Neural cell (in vitro differentiated cells): ENCODE measurements around the gene NECTIN2. TPM values are rescaled to one million over a fixed set of nuclear protein-coding genes. Genes with fewer than 3 reads are reported as not detected.

Source experiments
- H2AFZ ChIP-seq: fragments of 200-600, 300-800 bp; sonication (generic), shearing (Covaris generic); 2 replicates; pipeline ENCODE4 v1.6.0; 2014; ENCODE audit warnings: low read depth, mild to moderate bottlenecking, antibody characterized with exemption, low read length, moderate library complexity
- H3F3A ChIP-seq: fragments of 200-600 bp; shearing (Covaris generic); 2 replicates; pipeline ENCODE4 v1.6.1; 2016; ENCODE audit warnings: mild to moderate bottlenecking, moderate library complexity, mixed read lengths, antibody characterized with exemption, low read length; ENCODE audit not compliant: insufficient read depth, poor library complexity, severe bottlenecking
- H3K27ac ChIP-seq: fragments of 200-600, 300-800 bp; sonication (generic), shearing (Covaris generic); 2 replicates; pipeline ENCODE4 v1.5.1; 2014; ENCODE audit warnings: mild to moderate bottlenecking, low read length, moderate library complexity
- H3K27me3 ChIP-seq: fragments of 300-800, 200-600 bp; sonication (generic), shearing (Covaris generic); 2 replicates; pipeline ENCODE4 v1.6.0; 2014; ENCODE audit warnings: mild to moderate bottlenecking, low read depth, low read length, moderate library complexity; ENCODE audit not compliant: insufficient read depth
- H3K36me3 ChIP-seq: fragments of 300-800, 200-600 bp; sonication (generic), shearing (Covaris generic); 2 replicates; pipeline ENCODE4 v1.5.1; 2014; ENCODE audit warnings: mild to moderate bottlenecking, antibody characterized with exemption, low read length, moderate library complexity; ENCODE audit not compliant: insufficient read depth
- H3K4me2 ChIP-seq: fragments of 300-800, 200-600 bp; sonication (generic), shearing (Covaris generic); 2 replicates; pipeline ENCODE4 v1.6.0; 2014; ENCODE audit warnings: mild to moderate bottlenecking, low read length
- H3K4me3 ChIP-seq: fragments of 300-800, 200-600 bp; sonication (generic), shearing (Covaris generic); 2 replicates; pipeline ENCODE4 v1.5.1; 2014; ENCODE audit warnings: mild to moderate bottlenecking, low read length, moderate library complexity
- H3K79me2 ChIP-seq: fragments of 200-600 bp; shearing (Covaris generic); replicated peaks from 2 replicates; pipeline ENCODE4 v1.6.0; 2014; ENCODE audit warnings: mild to moderate bottlenecking, low read length, moderate library complexity; ENCODE audit not compliant: insufficient read depth
- H3K9ac ChIP-seq: fragments of 300-800, 200-600 bp; sonication (generic), shearing (Covaris generic); 2 replicates; pipeline ENCODE4 v1.6.1; 2016; ENCODE audit warnings: mild to moderate bottlenecking, low read length, mixed read lengths
- H3K9me2 ChIP-seq: fragments of 200-600 bp; shearing (Covaris generic); 2 replicates; pipeline ENCODE4 v1.6.1; 2016; ENCODE audit warnings: mild to moderate bottlenecking, low read length, mixed read lengths; ENCODE audit not compliant: insufficient read depth
- H3K9me3 ChIP-seq: fragments of 200-600, 300-800 bp; sonication (generic), shearing (Covaris generic); 2 replicates; pipeline ENCODE4 v1.6.1; 2016; ENCODE audit warnings: mild to moderate bottlenecking, mixed run types, low read length, moderate library complexity, mixed read lengths
- H4K20me1 ChIP-seq: fragments of 200-600 bp; shearing (Covaris generic); 2 replicates; pipeline ENCODE4 v1.6.1; 2016; ENCODE audit warnings: mild to moderate bottlenecking, mixed run types; ENCODE audit not compliant: insufficient read depth
- EP300 ChIP-seq: fragments of 450-650 bp; conservative IDR thresholded peaks from 2 replicates; pipeline ENCODE4 v1.6.1; 2014; ENCODE audit warnings: antibody characterized with exemption, mild to moderate bottlenecking, moderate library complexity; ENCODE audit not compliant: poor library complexity, severe bottlenecking
- EZH2 ChIP-seq: fragments of 200-600, 300-800 bp; shearing (Covaris generic), sonication (generic); IDR thresholded peaks from 2 replicates; pipeline ENCODE4 v1.6.1; 2014; ENCODE audit warnings: antibody characterized with exemption, low read length, borderline replicate concordance, mild to moderate bottlenecking; ENCODE audit not compliant: insufficient read depth, poor library complexity, severe bottlenecking
- MXI1 ChIP-seq: fragments of 450-650 bp; conservative IDR thresholded peaks from 2 replicates; pipeline ENCODE4 v1.6.1; 2014; ENCODE audit warnings: antibody characterized with exemption, mild to moderate bottlenecking; ENCODE audit not compliant: poor library complexity, severe bottlenecking
- POLR2AphosphoS5 ChIP-seq: IDR thresholded peaks from 2 replicates; pipeline ENCODE4 v1.6.1; 2012
- RAD21 ChIP-seq: fragments of 450-650 bp; conservative IDR thresholded peaks from 2 replicates; pipeline ENCODE4 v1.6.1; 2014; ENCODE audit warnings: antibody characterized with exemption, mild to moderate bottlenecking, moderate library complexity
- SMC3 ChIP-seq: fragments of 450-650 bp; conservative IDR thresholded peaks from 2 replicates; pipeline ENCODE4 v1.6.1; 2014; ENCODE audit warnings: antibody characterized with exemption, mild to moderate bottlenecking, moderate library complexity; ENCODE audit not compliant: poor library complexity
- TAF1 ChIP-seq: IDR thresholded peaks from 2 replicates; pipeline ENCODE4 v1.6.1; 2012; ENCODE audit warnings: low read depth
- polyA plus RNA-seq: library from polyadenylated mRNA; depleted of rRNA; stranded (reverse); fragments of >200 nt; gene quantifications from 2 replicates; pipeline ENCODE4 v1.2.3, GENCODE V29; 2014
- TF ChIP-seq, protein P1 (sequence below): IDR thresholded peaks from 2 replicates; pipeline ENCODE4 v1.6.1; 2012; ENCODE audit warnings: borderline replicate concordance
- TF ChIP-seq, protein P2 (sequence below): fragments of 450-650 bp; IDR thresholded peaks from 2 replicates; pipeline ENCODE4 v1.5.1; 2014; ENCODE audit warnings: antibody characterized with exemption, mild to moderate bottlenecking, moderate library complexity; ENCODE audit not compliant: poor library complexity, severe bottlenecking

The NECTIN2 gene
- polyA plus RNA-seq, 1 donor from 2014 or later = 33.2 TPM

DNA sequence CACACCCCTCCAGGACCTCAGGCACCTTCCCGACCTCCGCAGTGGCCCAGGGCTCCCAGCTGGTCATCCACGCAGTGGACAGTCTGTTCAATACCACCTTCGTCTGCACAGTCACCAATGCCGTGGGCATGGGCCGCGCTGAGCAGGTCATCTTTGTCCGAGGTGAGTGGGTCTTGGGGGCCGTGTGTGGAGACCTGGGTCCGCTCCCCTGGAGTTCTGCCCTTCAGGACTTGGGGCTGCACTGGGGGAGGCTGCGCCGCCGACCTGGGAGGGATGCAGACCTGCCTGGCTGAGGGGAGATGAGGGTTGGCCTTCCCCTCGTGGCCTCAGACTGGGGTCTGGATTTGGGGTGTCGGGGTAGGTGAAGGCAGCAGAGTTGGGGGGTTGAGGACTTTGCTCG is 28.2 kb downstream of the NECTIN2 start:
- no peaks in the 10 kb centered on the region for H3K36me3 ChIP-seq
- no peak overlapping the region for H3K4me3 ChIP-seq
- no peaks in the 10 kb centered on the region for H3K9me3 ChIP-seq
- no peaks in the 10 kb centered on the region for H3K27me3 ChIP-seq
- TF ChIP-seq, protein P1, sequence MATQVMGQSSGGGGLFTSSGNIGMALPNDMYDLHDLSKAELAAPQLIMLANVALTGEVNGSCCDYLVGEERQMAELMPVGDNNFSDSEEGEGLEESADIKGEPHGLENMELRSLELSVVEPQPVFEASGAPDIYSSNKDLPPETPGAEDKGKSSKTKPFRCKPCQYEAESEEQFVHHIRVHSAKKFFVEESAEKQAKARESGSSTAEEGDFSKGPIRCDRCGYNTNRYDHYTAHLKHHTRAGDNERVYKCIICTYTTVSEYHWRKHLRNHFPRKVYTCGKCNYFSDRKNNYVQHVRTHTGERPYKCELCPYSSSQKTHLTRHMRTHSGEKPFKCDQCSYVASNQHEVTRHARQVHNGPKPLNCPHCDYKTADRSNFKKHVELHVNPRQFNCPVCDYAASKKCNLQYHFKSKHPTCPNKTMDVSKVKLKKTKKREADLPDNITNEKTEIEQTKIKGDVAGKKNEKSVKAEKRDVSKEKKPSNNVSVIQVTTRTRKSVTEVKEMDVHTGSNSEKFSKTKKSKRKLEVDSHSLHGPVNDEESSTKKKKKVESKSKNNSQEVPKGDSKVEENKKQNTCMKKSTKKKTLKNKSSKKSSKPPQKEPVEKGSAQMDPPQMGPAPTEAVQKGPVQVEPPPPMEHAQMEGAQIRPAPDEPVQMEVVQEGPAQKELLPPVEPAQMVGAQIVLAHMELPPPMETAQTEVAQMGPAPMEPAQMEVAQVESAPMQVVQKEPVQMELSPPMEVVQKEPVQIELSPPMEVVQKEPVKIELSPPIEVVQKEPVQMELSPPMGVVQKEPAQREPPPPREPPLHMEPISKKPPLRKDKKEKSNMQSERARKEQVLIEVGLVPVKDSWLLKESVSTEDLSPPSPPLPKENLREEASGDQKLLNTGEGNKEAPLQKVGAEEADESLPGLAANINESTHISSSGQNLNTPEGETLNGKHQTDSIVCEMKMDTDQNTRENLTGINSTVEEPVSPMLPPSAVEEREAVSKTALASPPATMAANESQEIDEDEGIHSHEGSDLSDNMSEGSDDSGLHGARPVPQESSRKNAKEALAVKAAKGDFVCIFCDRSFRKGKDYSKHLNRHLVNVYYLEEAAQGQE = no peak
- TF ChIP-seq RAD21 (no peak), EZH2 (no peak)
- H3K79me2 ChIP-seq = no peaks in the 10 kb centered on the region
- H3K4me2 ChIP-seq = no peak overlapping the region
- H4K20me1 ChIP-seq = no peaks in the 10 kb centered on the region
- H3K9me2 ChIP-seq = no peaks in the 10 kb centered on the region
- H3K9ac ChIP-seq = no peak overlapping the region
- H2AFZ ChIP-seq = no peak overlapping the region
- no peak overlapping the region for H3K27ac ChIP-seq
- no peaks in the 10 kb centered on the region for H3F3A ChIP-seq

DNA sequence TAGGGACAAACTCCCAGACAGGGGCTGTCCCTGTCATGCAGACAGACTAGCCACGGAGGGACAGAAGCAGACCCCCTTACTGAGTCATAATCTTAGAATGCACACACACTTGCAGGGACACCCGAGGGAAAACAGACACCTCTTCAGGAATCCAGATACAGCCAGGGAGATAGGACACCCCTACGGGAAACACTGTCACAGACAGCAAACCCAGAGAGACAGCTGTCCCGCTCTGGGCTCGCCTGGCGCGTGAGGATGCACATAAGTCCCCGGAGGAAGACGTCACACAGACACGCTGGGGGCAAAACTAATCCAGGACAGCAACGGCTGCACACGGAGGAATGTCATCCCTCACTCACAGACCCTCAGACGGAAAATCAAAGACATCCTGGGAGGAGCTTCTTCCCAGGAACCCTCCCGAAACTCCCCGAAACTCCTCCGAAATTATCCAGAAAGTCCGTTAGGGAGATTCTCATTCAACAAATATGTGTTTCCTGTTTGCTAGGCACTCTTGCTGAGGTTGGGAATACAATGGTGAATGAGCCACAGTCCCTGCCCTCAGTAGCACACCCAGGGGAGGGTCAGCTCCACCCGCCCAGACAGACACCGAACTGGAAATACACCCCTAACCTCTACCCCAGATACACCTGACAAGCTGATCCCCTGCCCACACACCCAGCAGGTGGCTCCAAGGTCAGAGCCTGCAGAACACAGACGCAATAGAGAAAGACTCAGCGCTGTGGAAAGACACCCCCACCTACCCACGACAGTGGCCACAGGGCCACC is 29.8 kb downstream of the NECTIN2 start:
- Histone ChIP-seq H2AFZ (no peak overlapping the region), H3K79me2 (no peaks in the 10 kb centered on the region), H3K27ac (no peak overlapping the region), H3K9ac (no peak overlapping the region), H3K36me3 (no peaks in the 10 kb centered on the region), H3K4me2 (no peak overlapping the region), H3F3A (no peaks in the 10 kb centered on the region), H4K20me1 (no peaks in the 10 kb centered on the region), H3K4me3 (no peak overlapping the region), H3K9me2 (no peaks in the 10 kb centered on the region), H3K9me3 (no peaks in the 10 kb centered on the region), H3K27me3 (no peaks in the 10 kb centered on the region)
- no peak for TF ChIP-seq POLR2AphosphoS5
- TF ChIP-seq EZH2 = no peak
- TF ChIP-seq, protein P1 = no peak
- no peak for TF ChIP-seq MXI1
- no peak for TF ChIP-seq SMC3
- TF ChIP-seq RAD21 = no peak
- TF ChIP-seq TAF1 = no peak
- TF ChIP-seq EP300 = no peak
- TF ChIP-seq, protein P2, sequence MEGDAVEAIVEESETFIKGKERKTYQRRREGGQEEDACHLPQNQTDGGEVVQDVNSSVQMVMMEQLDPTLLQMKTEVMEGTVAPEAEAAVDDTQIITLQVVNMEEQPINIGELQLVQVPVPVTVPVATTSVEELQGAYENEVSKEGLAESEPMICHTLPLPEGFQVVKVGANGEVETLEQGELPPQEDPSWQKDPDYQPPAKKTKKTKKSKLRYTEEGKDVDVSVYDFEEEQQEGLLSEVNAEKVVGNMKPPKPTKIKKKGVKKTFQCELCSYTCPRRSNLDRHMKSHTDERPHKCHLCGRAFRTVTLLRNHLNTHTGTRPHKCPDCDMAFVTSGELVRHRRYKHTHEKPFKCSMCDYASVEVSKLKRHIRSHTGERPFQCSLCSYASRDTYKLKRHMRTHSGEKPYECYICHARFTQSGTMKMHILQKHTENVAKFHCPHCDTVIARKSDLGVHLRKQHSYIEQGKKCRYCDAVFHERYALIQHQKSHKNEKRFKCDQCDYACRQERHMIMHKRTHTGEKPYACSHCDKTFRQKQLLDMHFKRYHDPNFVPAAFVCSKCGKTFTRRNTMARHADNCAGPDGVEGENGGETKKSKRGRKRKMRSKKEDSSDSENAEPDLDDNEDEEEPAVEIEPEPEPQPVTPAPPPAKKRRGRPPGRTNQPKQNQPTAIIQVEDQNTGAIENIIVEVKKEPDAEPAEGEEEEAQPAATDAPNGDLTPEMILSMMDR = no peak
